ENCODE data around the gene CEP89.

GRCh38 chr19:32911467-32911866, 60.3 kb downstream of the CEP89 start:
- no peak for TF ChIP-seq CTCF (conservative IDR thresholded peaks at IDR 0.05; ENCODE audit: low read length)
- TF ChIP-seq EZH2phosphoT487 (IDR thresholded peaks at IDR 0.05; ENCODE audit: borderline replicate concordance), result no peak
